ENCODE measurements around the gene ADD1.

Gene ADD1

GRCh38 chr4:2938906-2939305, 95.3 kb downstream of the ADD1 start:
- TF ChIP-seq CTCF (IDR thresholded peaks at IDR 0.05; ENCODE audit: low read depth, low read length): no peak
- H3K4me3 ChIP-seq (ENCODE audit: low read depth, low read length): no peak overlapping the region
- in situ Hi-C loops (cut with HindIII; ENCODE audit: low sequenced_read_pairs): no loop called here
- no peak for DNase-seq (ENCODE audit: low read depth, low spot score)

GRCh38 chr4:2939383-2940243, 96.0 kb downstream of the ADD1 start:
- DNase-seq (ENCODE audit: low read depth, low spot score): no peak
- TF ChIP-seq CTCF (IDR thresholded peaks at IDR 0.05; ENCODE audit: low read depth, low read length): no peak
- no peak overlapping the region for H3K4me3 ChIP-seq (ENCODE audit: low read depth, low read length)
- in situ Hi-C loops (cut with HindIII; ENCODE audit: low sequenced_read_pairs): no loop called here

GRCh38 chr4:2940267-2941137, 96.9 kb downstream of the ADD1 start:
- no peak for TF ChIP-seq CTCF (IDR thresholded peaks at IDR 0.05; ENCODE audit: low read depth, low read length)
- no peak overlapping the region for H3K4me3 ChIP-seq (ENCODE audit: low read depth, low read length)
- in situ Hi-C loops (cut with HindIII; ENCODE audit: low sequenced_read_pairs): no loop called here
- DNase-seq (ENCODE audit: low read depth, low spot score): no peak

- no peak overlapping the region for H3K4me3 ChIP-seq (ENCODE audit: low read depth, low read length)
- in situ Hi-C loops (cut with HindIII; ENCODE audit: low sequenced_read_pairs): no loop called here
- no peak for TF ChIP-seq CTCF (IDR thresholded peaks at IDR 0.05; ENCODE audit: low read depth, low read length)
- DNase-seq (ENCODE audit: low read depth, low spot score): no peak
Observed at GRCh38 chr4:2941138-2942036, 97.7 kb downstream of the ADD1 start.

- H3K4me3 ChIP-seq (ENCODE audit: low read depth, low read length): no peak overlapping the region
- no peak for TF ChIP-seq CTCF (IDR thresholded peaks at IDR 0.05; ENCODE audit: low read depth, low read length)
- no peak for DNase-seq (ENCODE audit: low read depth, low spot score)
- in situ Hi-C loops (cut with HindIII; ENCODE audit: low sequenced_read_pairs): no loop called here
Observed at GRCh38 chr4:2942037-2942531, 98.4 kb downstream of the ADD1 start.

Data from astrocyte of the spinal cord (primary cell).